NCI-H460 (cell line): ENCODE results near the gene C1orf159. TPM values are rescaled to one million over a fixed set of nuclear protein-coding genes. Genes with fewer than 3 reads are reported as not detected.
A peak's percentile ranks its signal among the peaks of the same experiment; 100 is the strongest.

Experiments
- DNase-seq: peaks from one replicate; pipeline ENCODE4 v3.0.0-alpha.2; 2016; ENCODE audit warnings: low read depth; ENCODE audit errors: extremely low read depth
- total RNA-seq: library from RNA; depleted of rRNA; stranded (reverse); fragments of >200 nt; shearing (Covaris generic); gene quantifications from 2 replicates; pipeline ENCODE4 v1.2.3, GENCODE V29; 2014

The C1orf159 gene
- total RNA-seq, 1 experiment from 2014 or later = 5.5 TPM

DNA sequence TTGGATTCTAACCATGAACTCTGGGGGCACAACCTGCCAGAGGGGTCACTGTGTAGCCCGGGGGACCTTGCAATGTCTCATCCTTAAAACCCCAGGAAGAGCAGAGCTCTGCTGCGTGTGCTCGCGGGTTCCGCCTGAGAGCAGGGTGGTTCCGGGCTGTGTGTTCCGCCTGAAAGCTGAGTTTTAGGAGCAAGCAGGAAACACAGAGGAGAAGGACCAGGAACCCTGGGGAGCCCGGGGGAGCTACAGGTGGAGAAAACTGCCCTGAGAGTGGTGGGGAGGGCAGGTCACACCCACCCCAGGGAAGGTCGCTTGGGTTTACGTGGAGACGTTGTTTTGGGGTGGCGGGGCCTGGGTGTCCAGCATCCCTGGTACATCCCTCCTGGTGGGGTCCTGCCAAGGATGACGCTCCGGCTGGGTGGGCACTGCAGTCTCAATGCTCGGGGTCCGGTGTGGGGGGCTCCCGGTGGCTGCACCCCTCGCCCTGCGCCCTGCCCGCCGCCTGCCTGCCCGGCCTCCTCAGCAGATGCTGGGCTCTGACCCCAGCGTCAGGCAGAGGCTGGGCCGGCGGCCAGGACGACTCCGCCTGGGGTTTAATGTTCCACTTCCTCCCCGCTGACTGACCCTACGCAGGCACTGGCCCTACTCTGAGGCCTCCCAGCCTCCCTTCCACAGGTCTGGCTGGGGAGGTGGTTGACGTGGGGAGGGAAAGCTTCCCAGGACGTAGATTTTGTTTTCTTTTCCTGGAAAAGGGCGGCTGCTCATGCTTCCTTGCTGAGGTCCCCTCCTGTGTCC is 17.3 kb upstream of the C1orf159 start:
- no peak for DNase-seq

DNA sequence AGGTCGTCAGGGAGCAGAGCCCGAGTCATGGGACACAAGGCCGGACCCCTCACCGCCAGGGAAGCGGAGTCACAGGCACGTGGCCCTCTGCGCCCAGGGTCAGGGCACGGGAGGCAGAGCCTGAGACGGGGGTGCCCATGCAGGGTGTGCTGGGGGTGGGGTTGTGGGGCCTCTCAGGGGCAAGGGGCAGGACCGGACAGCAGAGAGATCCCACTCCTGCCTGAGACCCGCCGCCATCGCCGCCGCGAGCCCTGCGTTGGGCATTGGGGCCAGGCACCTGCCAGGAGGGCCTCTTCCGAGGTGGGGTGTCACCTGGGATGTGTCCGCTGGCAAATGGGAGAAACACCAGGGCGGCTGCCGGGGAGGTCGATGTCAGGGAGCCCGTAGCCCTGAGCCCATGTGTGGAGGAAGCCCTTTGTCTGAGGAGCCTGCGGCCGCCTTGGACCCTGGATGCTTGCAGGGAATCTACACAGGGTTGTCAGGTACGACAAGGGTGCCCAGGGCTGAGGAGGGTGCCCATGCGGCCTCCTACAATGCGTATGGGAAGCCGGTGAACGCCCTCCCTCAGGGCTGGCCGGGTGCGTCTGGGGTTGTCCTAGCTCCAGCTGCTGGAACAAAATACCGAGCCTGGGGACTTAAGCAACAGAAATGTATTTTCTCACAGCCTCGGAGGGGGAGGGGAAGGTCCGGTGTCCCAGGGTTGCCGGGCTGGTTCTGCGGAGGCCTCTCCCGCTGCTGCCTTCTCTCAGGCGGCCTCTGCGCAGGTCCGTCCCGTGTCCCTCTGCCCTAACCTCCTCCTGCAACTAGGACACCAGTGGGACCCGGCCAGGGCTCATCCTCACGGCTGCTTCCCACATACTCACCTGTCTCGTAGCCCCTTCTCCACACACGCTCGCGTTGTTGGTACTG is 16.4 kb upstream of the C1orf159 start:
- no peak for DNase-seq

GRCh38 chr1:1130206-1131120 is 14.6 kb upstream of the C1orf159 start:
- no peak for DNase-seq

DNA sequence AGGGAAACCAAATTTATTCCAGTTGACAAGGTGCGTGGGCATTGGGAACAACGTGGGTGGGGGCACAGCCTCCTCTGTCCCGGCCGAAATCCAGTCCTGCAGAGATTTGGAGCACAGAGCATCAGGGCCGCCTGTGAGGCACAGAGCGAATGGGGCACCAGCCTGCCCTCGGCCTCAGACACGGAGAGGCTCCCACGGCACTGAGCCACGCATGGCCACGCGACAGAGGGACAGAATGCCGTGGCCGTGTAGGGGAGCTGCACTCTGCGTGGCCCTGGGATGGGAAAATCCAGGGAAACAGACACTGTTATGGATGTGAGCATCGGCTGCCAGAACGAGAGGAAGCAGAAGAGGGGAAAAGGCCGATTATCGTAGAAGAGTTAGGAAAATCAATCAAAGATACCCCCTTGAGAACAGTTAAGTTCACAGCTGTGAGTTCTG is 13.5 kb upstream of the C1orf159 start:
- DNase-seq = no peak

- DNase-seq = no peak
These were observed 12.7 kb upstream of the C1orf159 start for GRCh38 chr1:1128454-1129139.

- no peak for DNase-seq
These were observed 11.9 kb upstream of the C1orf159 start for GRCh38 chr1:1127551-1128451.

GRCh38 chr1:1125945-1126344 is 10.1 kb upstream of the C1orf159 start:
- no peak for DNase-seq

- DNase-seq = no peak
These were observed 9.1 kb upstream of the C1orf159 start for GRCh38 chr1:1124786-1125642.

GRCh38 chr1:1124508-1124785 is 8.6 kb upstream of the C1orf159 start:
- DNase-seq = no peak

DNA sequence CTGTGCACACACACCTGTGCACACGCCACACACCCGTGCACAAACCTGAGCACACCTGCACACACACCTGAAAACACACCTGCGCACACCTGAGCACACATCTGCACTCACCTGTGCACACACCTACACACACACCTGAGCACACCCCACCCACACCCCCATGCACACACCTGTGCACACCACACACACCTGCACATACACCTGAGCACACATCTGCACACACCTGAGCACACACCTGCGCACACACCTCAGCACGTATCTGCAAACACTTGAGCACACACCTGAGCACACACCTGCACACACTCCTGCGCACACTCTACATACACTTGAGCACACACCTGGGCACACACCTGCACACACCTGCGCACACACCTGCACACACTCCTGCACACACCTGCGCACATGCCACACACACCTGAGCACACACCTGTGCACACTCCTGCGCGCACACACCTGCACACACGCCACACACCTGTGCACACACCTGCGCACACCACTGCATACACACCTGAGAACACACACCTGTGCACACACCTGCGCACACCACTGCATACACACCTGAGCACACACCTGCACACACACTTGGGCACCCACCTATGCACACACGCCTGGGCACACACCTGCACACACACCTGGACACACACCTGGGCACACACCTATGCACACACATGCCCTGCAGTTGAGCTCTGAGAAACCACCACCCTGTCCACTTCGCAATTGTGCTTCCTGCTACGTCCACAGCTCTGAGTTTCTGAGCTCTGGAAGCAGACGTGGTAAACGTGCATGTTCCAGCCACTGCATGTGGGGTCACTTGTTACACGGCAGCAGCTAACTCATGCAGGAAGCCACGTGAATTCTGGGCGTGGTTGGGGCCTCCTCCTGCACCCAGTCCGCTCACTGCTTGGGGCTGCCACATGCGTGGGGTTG is 8.0 kb upstream of the C1orf159 start:
- DNase-seq = no peak

GRCh38 chr1:1122981-1123480 is 7.1 kb upstream of the C1orf159 start:
- no peak for DNase-seq

- DNase-seq = peak; percentile 62
These were observed 6.4 kb upstream of the C1orf159 start for GRCh38 chr1:1122078-1122811.

GRCh38 chr1:1121611-1122077 is 5.8 kb upstream of the C1orf159 start:
- no peak for DNase-seq

DNA sequence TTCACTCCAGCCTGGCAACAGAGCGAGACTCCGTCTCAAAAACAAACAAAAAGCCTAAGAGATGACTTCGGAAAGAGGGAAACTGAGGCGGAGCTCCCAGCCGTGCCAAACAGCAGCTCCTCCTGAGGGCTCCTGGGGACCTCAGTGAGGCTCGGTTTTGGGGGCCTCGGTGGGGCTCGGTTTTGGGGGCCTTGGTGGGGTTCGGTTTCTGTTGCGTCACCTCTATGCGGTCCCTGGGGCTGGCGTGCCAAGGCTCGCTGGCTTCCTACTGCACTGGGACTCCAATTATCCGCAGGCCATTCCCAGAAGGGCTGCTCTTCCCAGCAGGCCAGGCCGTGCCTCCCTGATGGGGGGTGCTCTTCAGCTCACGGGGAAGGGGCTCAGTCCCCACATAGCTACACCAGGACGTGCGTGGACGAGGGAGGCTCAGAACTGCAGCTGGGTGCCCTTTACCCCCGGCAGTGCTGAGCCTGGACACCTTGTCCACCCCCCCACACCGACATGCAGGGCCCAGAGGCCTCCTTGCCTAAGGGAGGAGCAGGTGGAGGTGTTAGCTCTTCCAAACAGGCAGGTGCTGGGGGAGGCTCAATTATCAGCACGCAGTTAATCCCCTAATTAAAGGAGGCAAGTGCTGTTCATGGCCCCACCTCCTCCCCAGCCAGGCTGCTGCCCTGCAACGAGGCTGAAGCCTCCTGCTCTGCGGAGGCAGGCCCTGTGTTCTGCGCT is 5.1 kb upstream of the C1orf159 start:
- no peak for DNase-seq

DNA sequence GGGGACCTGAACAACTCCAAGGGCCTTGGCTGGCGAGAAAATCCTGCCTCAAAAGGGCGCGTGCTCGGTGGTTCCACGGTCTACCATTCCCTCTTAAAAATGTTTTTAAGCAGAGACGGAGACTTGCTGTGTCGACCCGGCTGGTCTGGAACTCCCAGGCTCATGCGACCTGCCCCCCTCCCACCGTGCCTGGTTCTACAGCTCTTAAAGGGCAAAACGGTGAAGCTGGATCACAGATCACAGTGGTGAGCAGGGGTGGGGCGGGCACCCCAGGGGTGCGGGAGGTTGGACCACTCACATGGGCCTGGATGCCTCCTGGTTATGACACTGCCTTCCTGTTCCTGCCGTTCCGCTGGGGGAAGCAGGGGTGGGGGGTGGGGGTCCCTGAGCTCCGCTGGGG is 4.2 kb upstream of the C1orf159 start:
- no peak for DNase-seq
